ENCODE results near the gene GGA1. TPM values are rescaled to one million over a fixed set of nuclear protein-coding genes. Genes with fewer than 3 reads are reported as not detected.
"Not testable (repeated sequence)": the region's sequence is repeated elsewhere in the genome, so short reads cannot be mapped to it uniquely, and the experiment has no call there.

The GGA1 gene
- total RNA-seq, 4 donors from 2014 or later, result 37.8 to 46.5 (median 39.1) TPM

GRCh38 chr22:37607010-37607934 lies 1.4 kb upstream of the GGA1 start:
- H3K36me3 ChIP-seq, result no peaks in the 10 kb centered on the region
- H3K9me3 ChIP-seq, result no peaks in the 10 kb centered on the region
- H3K27ac ChIP-seq, result peak overlapping the region; percentile 73 to 99 (median 96)
- H3K27me3 ChIP-seq, result peaks cover 29% of the 10 kb centered on the region
- peak overlapping the region in 1 of 2 donors; percentile 93 for H3K4me3 ChIP-seq
- 5 to 9% methylated on average over 13 to 20 of the region's 44 CpGs for WGBS, 2 donors (ENCODE audit: low coverage in 1 of 2)
- H3K4me1 ChIP-seq, result peaks cover 0 to 43% (median 15%) of the 10 kb centered on the region in 3 donors
- no peak for ATAC-seq
- TF ChIP-seq EP300 (IDR thresholded peaks at IDR 0.05) (no peak), CTCF (IDR thresholded peaks at IDR 0.05) (peak in 3 of 4 experiments; percentile 85 to 96 (median 89))

- Histone ChIP-seq H3K27me3 (peaks cover 29% of the 10 kb centered on the region), H3K4me1 (peaks cover 0 to 49% (median 15%) of the 10 kb centered on the region in 3 donors), H3K4me3 (peak overlapping the region; percentile 63 to 93), H3K9me3 (no peaks in the 10 kb centered on the region), H3K27ac (peak overlapping the region; percentile 73 to 99 (median 96)), H3K36me3 (no peaks in the 10 kb centered on the region)
- no peak for ATAC-seq
- TF ChIP-seq EP300 (IDR thresholded peaks at IDR 0.05), result no peak
- TF ChIP-seq POLR2A (IDR thresholded peaks at IDR 0.05), result no peak
- TF ChIP-seq CTCF (IDR thresholded peaks at IDR 0.05), result no peak
- TF ChIP-seq POLR2AphosphoS5 (IDR thresholded peaks at IDR 0.05), result no peak
- 0 to 3% methylated on average over 7 of the region's 17 CpGs for WGBS, 2 donors (ENCODE audit: low coverage in 1 of 2)
Measured at GRCh38 chr22:37607935-37608476, 628 bp upstream of the GGA1 start.

GRCh38 chr22:37609240-37610152 lies 862 bp downstream of the GGA1 start:
- H3K4me3 ChIP-seq, result peak overlapping the region; percentile 63 to 93
- H3K36me3 ChIP-seq, result peaks cover 0 to 6% of the 10 kb centered on the region in 2 donors
- peaks cover 27% of the 10 kb centered on the region for H3K27me3 ChIP-seq
- ATAC-seq, result no peak
- H3K4me1 ChIP-seq, result peaks cover 0 to 62% (median 21%) of the 10 kb centered on the region in 3 donors
- TF ChIP-seq POLR2AphosphoS5 (IDR thresholded peaks at IDR 0.05), result no peak
- TF ChIP-seq EP300 (IDR thresholded peaks at IDR 0.05), result no peak
- TF ChIP-seq POLR2A (IDR thresholded peaks at IDR 0.05), result no peak
- peak overlapping the region; percentile 73 to 99 (median 96) for H3K27ac ChIP-seq
- H3K9me3 ChIP-seq, result no peaks in the 10 kb centered on the region
- 8 to 12% methylated on average over 9 to 12 of the region's 26 CpGs for WGBS, 2 donors (ENCODE audit: low coverage in 1 of 2)

GRCh38 chr22:37610153-37610475 lies 1.5 kb downstream of the GGA1 start:
- not testable (repeated sequence) for ATAC-seq, H3K9me3 ChIP-seq
- peak overlapping the region in 3 of 4 donors; percentile 95 to 99 (median 96) for H3K27ac ChIP-seq
- peaks cover 21% of the 10 kb centered on the region for H3K27me3 ChIP-seq
- 88% methylated on average over 1 of the region's 3 CpGs; no CpG with 5 or more reads in 1 of the 2 donors for WGBS, 2 donors (ENCODE audit: low coverage in 1 of 2)
- peak overlapping the region in 1 of 2 donors; percentile 93 for H3K4me3 ChIP-seq
- H3K4me1 ChIP-seq, result peaks cover 0 to 62% (median 21%) of the 10 kb centered on the region in 3 donors
- H3K36me3 ChIP-seq, result peaks cover 0 to 13% of the 10 kb centered on the region in 2 donors

- Histone ChIP-seq H3K4me3 (peak overlapping the region in 1 of 2 donors; percentile 93), H3K4me1 (peaks cover 0 to 62% (median 21%) of the 10 kb centered on the region in 3 donors), H3K27ac (peak overlapping the region in 2 of 4 donors; percentile 22 to 95), H3K9me3 (no peaks in the 10 kb centered on the region), H3K36me3 (peaks cover 0 to 18% of the 10 kb centered on the region in 2 donors), H3K27me3 (peaks cover 16% of the 10 kb centered on the region)
- WGBS, 2 donors (ENCODE audit: low coverage in 1 of 2), result 74% methylated on average over 7 of the region's 15 CpGs; no CpG with 5 or more reads in 1 of the 2 donors
- no peak for ATAC-seq
- TF ChIP-seq POLR2A (IDR thresholded peaks at IDR 0.05), result no peak
- TF ChIP-seq POLR2AphosphoS5 (IDR thresholded peaks at IDR 0.05), result no peak
- TF ChIP-seq CTCF (IDR thresholded peaks at IDR 0.05), result no peak
- no peak for TF ChIP-seq EP300 (IDR thresholded peaks at IDR 0.05)
Measured at GRCh38 chr22:37610480-37611129, 2.0 kb downstream of the GGA1 start.

Data from gastroesophageal sphincter (tissue), 4 donors.